ENCODE data around the gene PACRG. TPM values are rescaled to one million over a fixed set of nuclear protein-coding genes. Genes with fewer than 3 reads are reported as not detected.

Gene PACRG
- total and polyA plus RNA-seq, 10 of the 15 experiments (the other 5 are each of a cell fraction or from before 2014, with no cell fraction given), result not detected

DNA sequence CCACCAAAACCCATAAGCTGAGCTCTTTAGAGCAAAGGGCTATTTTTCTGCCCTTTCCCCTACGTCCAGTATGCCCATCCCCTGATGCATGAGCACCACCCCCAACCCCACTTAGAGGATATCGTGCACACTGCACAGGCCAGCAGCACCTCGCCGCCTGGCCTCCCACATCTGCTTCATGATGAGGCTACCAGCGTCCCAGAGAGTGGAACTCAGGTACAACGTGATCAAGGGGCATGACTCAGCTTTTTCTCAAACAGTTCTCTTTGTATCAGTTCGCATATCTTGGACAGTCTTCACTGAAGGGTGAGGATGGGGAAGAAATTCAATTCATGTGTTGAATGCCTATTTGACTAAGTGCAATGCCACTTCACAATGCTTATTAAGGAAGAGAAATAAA, 604.8 kb downstream of the PACRG start:
- ChIA-PET POLR2A (no interaction called here), RAD21 (ENCODE audit: unreplicated experiment) (no interaction called here), SMC1A (ENCODE audit: uncharacterized antibody, unreplicated experiment) (no interaction called here), CTCF (no interaction called here)
- Histone ChIP-seq H3K9me3 (replicated peaks; ENCODE audit: control insufficient read depth, insufficient read depth, low read length) (no peaks in the 10 kb centered on the region; the same call in 2 of the 3 replicates), H2AFZ (ENCODE audit: control insufficient read depth, low read depth, low read length) (no peak overlapping the region), H3K27ac (ENCODE audit: control insufficient read depth, insufficient read depth) (no peak overlapping the region), H3K4me1 (ENCODE audit: control insufficient read depth, insufficient read depth, low read length) (no peaks in the 10 kb centered on the region), H3K27me3 (replicated peaks in 1 of 2; ENCODE audit: control insufficient read depth in 2 of 2, insufficient read depth in 2 of 2, low read length in 1 of 2) (no peaks in the 10 kb centered on the region), H3K79me2 (ENCODE audit: control insufficient read depth, insufficient read depth, low read length) (no peaks in the 10 kb centered on the region), H3K4me3 (no peak overlapping the region), H3K4me2 (ENCODE audit: control insufficient read depth, insufficient read depth) (no peak overlapping the region), H3K36me3 (ENCODE audit: control insufficient read depth in 2 of 2, insufficient read depth in 2 of 2, low read length in 1 of 2) (no peaks in the 10 kb centered on the region), H3K9ac (ENCODE audit: control insufficient read depth, insufficient read depth, low read length) (no peak overlapping the region), H4K20me1 (ENCODE audit: control insufficient read depth, insufficient read depth) (no peaks in the 10 kb centered on the region)
- DNase-seq (ENCODE audit: low read depth, low spot score), result no peak
- 29% methylated on average over 7 of the region's 7 CpGs for WGBS (ENCODE audit: insufficient coverage, insufficient replicate concordance, low lambda C conversion rate, missing lambda C conversion rate)
- in situ Hi-C loops (cut with MboI), result no loop called here
- BruUV-seq (replicated peaks), result no TSS peak
- intact Hi-C loops (cut with micrococcal nuclease; ENCODE audit: unreplicated experiment), result no loop called here
- no peak for FAIRE-seq
- no peak for ATAC-seq
- TF ChIP-seq ZNF24 (IDR thresholded peaks at IDR 0.05) (no peak), SREBF2 (IDR thresholded peaks at IDR 0.05; ENCODE audit: low read length) (no peak), STAT1 (conservative IDR thresholded peaks at IDR 0.05) (no peak), TCF3 (IDR thresholded peaks at IDR 0.05; ENCODE audit: borderline replicate concordance, insufficient read depth, low read depth, low read length) (no peak), CBFB (IDR thresholded peaks at IDR 0.05; ENCODE audit: low read depth) (no peak), KLF5 (IDR thresholded peaks at IDR 0.05; ENCODE audit: partially characterized antibody) (no peak), CHD4 (IDR thresholded peaks at IDR 0.05) (no peak), CEBPB (IDR thresholded peaks at IDR 0.05; ENCODE audit: borderline replicate concordance in 1 of 2, low read depth in 2 of 2, low read length in 2 of 2) (no peak)
- TF ChIP-seq, protein P1, sequence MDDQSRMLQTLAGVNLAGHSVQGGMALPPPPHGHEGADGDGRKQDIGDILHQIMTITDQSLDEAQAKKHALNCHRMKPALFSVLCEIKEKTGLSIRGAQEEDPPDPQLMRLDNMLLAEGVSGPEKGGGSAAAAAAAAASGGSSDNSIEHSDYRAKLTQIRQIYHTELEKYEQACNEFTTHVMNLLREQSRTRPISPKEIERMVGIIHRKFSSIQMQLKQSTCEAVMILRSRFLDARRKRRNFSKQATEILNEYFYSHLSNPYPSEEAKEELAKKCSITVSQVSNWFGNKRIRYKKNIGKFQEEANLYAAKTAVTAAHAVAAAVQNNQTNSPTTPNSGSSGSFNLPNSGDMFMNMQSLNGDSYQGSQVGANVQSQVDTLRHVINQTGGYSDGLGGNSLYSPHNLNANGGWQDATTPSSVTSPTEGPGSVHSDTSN (IDR thresholded peaks at IDR 0.05; ENCODE audit: insufficient replicate concordance, low read depth, low read length), result no peak
